ENCODE measurements around the gene CCDC110. TPM values are rescaled to one million over a fixed set of nuclear protein-coding genes. Genes with fewer than 3 reads are reported as not detected.

CCDC110 gene
- total RNA-seq, 4 donors from 2014 or later, result 0.29 to 2.6 (median 2.1) TPM; not detected in 1

DNA sequence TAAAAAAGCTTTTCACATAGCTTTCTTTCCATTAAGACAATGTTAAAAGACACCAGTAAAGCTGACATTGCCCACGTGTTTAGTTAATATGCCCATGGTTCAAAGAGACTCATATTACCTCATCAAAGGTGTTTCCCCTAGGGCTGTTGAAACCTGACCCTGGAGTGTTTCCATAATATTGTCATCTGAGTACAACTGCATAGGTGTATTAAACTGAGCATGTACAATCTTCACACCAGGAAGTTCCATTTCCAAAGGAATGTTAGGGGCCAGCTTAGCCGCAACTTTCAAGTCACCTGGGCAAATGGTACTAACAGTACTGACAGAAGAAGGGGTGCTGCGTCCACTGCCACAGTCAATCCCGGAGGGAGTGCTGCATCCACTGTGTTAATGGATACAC is 36.6 kb upstream of the CCDC110 start:
- no peak overlapping the region for H3K4me3 ChIP-seq
- H3K36me3 ChIP-seq, result no peaks in the 10 kb centered on the region
- no peaks in the 10 kb centered on the region for H3K27me3 ChIP-seq
- no peak for DNase-seq
- H3K27ac ChIP-seq, result no peak overlapping the region
- TF ChIP-seq POLR2A (IDR thresholded peaks at IDR 0.05), result no peak
- TF ChIP-seq, protein P1, sequence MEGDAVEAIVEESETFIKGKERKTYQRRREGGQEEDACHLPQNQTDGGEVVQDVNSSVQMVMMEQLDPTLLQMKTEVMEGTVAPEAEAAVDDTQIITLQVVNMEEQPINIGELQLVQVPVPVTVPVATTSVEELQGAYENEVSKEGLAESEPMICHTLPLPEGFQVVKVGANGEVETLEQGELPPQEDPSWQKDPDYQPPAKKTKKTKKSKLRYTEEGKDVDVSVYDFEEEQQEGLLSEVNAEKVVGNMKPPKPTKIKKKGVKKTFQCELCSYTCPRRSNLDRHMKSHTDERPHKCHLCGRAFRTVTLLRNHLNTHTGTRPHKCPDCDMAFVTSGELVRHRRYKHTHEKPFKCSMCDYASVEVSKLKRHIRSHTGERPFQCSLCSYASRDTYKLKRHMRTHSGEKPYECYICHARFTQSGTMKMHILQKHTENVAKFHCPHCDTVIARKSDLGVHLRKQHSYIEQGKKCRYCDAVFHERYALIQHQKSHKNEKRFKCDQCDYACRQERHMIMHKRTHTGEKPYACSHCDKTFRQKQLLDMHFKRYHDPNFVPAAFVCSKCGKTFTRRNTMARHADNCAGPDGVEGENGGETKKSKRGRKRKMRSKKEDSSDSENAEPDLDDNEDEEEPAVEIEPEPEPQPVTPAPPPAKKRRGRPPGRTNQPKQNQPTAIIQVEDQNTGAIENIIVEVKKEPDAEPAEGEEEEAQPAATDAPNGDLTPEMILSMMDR (IDR thresholded peaks at IDR 0.05), result no peak
- intact Hi-C loops (cut with DNase I; ENCODE audit: low total_unique reads), result no loop called here
- no peaks in the 10 kb centered on the region for H3K9me3 ChIP-seq
- no peaks in the 10 kb centered on the region for H3K4me1 ChIP-seq

DNA sequence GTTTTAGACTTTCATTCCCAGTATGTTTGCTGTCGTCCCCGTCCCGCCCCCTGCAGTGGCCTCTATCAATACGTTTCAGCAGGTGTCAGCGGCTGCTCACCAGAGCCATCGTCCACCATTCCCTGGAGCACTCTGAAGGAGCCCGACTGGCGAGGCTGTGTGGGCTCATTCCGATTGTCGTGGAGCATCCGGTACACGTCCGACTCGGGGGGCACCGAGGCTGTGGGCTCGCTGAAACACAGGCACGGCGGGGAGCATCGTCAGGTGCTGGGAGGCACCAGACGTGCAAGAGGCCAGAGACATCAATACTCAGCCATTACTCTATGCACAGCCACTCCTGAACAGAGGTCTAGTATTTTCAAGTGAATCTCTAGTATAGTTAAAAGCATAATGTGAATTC is 34.9 kb upstream of the CCDC110 start:
- intact Hi-C loops (cut with DNase I; ENCODE audit: low total_unique reads), result no loop called here
- Histone ChIP-seq H3K27ac (no peak overlapping the region), H3K4me1 (no peaks in the 10 kb centered on the region), H3K36me3 (no peaks in the 10 kb centered on the region), H3K9me3 (no peaks in the 10 kb centered on the region), H3K27me3 (no peaks in the 10 kb centered on the region), H3K4me3 (no peak overlapping the region)
- TF ChIP-seq POLR2A (IDR thresholded peaks at IDR 0.05), result no peak
- TF ChIP-seq, protein P1 (IDR thresholded peaks at IDR 0.05), result no peak
- DNase-seq, result no peak

DNA sequence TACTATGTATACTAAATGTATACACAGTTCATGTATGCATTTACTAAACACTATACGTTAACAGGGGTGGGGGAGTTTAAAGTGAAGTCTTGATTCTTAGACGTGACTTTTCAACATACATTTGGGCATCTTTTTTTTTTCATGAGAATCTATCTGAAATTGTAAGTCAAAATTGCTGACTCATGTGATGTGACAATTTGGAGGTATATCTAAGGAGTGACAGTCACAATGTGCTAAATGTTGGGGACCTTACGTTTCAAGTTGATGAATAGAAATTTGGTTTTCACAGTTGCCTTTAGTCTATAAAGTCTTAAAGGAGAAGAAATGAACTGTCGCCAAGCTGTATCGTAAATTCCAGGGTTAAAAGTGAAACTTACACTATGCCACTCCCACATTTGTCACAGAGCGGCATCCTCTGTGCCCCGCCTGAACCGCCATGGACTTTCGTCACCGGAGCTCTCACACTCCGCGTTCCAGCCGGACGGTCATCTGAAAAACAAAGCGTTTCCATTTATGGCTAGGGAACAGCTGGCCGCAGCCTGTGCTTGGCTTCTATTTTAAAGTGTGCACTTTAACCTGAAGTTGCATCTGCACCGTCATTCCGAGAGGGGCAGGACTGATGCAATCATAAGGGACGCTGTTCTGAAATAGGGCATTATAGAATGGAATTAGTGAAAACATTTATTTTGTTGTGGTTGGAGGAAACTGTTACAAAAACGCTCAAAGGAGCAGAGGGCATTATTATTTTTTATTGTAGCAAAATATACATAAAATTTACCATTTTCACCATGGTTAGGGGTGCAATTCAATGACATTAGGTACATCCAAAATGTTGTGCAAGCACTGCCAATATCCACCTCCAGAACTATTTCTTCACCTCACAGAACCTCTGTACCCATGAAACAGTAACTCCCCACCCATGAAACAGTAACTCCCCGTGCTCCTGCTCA is 32.8 kb upstream of the CCDC110 start:
- no peaks in the 10 kb centered on the region for H3K9me3 ChIP-seq
- TF ChIP-seq, protein P1 (IDR thresholded peaks at IDR 0.05), result no peak
- no peak for TF ChIP-seq POLR2A (IDR thresholded peaks at IDR 0.05)
- peak overlapping the region in 1 of 2 donors; percentile 36 for H3K27ac ChIP-seq
- DNase-seq, result peak; percentile 52 to 57
- intact Hi-C loops (cut with DNase I; ENCODE audit: low total_unique reads), result no loop called here
- H3K36me3 ChIP-seq, result no peaks in the 10 kb centered on the region
- peak overlapping the region in 1 of 2 donors; percentile 15 for H3K4me3 ChIP-seq
- H3K4me1 ChIP-seq, result no peaks in the 10 kb centered on the region
- H3K27me3 ChIP-seq, result no peaks in the 10 kb centered on the region

DNA sequence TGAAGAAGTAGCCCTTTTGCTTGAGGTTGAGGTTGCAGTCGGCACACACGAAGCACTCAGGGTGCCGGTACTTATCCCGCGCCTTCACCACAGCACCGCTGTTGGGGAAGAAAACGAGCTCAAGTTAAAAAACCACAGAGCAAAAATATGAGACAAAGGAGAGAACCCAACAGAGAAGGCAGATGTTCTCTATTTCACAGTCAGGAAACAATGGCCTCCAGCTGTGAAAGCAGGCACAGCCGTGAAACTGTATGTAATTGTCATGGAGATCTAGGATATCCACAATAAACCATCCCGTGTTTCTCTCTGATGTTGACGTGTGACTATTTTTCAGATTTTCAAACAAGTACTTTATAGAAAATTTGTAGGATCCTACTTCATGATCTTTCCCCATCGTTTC is 30.9 kb upstream of the CCDC110 start:
- no peaks in the 10 kb centered on the region for H3K36me3 ChIP-seq
- intact Hi-C loops (cut with DNase I; ENCODE audit: low total_unique reads), result no loop called here

DNA sequence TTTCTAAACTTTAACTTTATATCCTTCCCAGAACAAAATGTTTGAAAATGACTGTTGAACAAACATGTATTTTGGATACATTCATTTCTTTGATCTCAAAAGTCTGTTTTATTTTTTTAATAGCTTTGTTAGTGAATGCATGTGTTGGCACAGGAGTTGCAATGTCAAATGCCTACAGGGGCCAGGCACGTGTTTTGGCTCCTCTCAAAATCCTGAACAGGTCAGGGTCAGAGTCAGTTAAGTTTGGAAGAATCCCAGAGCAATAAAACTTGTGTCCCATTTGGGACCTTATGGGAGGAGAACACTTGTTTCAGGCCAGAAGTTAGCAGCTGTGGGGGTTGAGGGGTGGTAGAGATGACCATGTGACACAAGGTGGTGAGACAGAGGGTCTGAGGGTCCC is 29.0 kb upstream of the CCDC110 start:
- Histone ChIP-seq H3K4me3 (no peak overlapping the region), H3K4me1 (no peaks in the 10 kb centered on the region), H3K36me3 (no peaks in the 10 kb centered on the region), H3K27me3 (no peaks in the 10 kb centered on the region), H3K9me3 (no peaks in the 10 kb centered on the region), H3K27ac (no peak overlapping the region)
- intact Hi-C loops (cut with DNase I; ENCODE audit: low total_unique reads), result no loop called here
- no peak for DNase-seq
- TF ChIP-seq POLR2A (IDR thresholded peaks at IDR 0.05), result no peak
- TF ChIP-seq, protein P1 (IDR thresholded peaks at IDR 0.05), result no peak

More for the DNA sequence above, 30.9 kb upstream of the CCDC110 start:
- Histone ChIP-seq H3K9me3 (no peaks in the 10 kb centered on the region), H3K4me1 (no peaks in the 10 kb centered on the region), H3K27ac (no peak overlapping the region), H3K4me3 (no peak overlapping the region), H3K27me3 (no peaks in the 10 kb centered on the region)
- no peak for DNase-seq
- TF ChIP-seq POLR2A (IDR thresholded peaks at IDR 0.05), result no peak
- TF ChIP-seq, protein P1 (IDR thresholded peaks at IDR 0.05), result no peak
